ENCODE data around the gene KRT33B.
A peak's percentile ranks its signal among the peaks of the same experiment; 100 is the strongest.
"Not testable (repeated sequence)": the region's sequence is repeated elsewhere in the genome, so short reads cannot be mapped to it uniquely, and the experiment has no call there.

Gene KRT33B

DNA sequence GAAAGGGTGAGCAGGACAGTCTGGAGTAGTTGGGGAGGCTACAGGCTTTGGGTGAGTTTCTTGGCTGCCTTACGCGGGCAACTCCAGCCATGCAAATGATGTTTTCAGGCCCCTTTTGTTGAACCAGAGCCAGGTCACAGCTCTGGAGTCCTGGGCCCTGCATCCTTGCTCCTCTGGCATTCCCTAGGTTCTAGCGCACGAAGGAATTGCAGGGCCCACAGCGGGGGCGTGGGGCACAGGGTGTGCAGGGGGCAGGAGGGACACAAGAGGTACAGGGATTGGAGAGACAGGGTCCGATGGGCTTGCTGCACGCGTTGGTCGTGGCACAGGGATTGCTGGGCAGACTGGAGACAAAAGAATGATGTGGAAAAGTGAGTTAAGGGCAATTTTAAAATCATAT lies 24.2 kb upstream of the KRT33B start:
- DNase-seq (ENCODE audit: low read depth in 2 of 2) = no peak

DNA sequence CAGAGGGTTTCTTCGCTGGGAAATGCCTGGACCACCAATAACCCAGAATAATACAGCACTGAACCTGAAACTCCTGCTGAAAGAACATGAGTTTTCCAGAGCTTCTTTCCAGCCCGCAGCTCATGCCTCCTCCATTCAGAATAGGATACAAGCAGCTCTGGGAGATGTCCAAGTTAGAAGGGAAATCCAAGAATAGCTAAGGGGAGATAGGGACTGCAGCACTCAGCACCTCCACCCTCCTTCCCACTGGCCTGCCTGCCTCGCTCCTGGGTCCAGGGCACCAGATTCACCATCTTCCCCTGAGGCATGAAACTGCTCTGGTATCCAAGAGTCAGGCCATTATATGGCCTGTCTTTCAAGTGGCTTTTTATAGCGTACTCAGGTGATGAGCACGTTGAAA lies 23.7 kb upstream of the KRT33B start:
- no peak for DNase-seq (ENCODE audit: low read depth in 2 of 2)

DNA sequence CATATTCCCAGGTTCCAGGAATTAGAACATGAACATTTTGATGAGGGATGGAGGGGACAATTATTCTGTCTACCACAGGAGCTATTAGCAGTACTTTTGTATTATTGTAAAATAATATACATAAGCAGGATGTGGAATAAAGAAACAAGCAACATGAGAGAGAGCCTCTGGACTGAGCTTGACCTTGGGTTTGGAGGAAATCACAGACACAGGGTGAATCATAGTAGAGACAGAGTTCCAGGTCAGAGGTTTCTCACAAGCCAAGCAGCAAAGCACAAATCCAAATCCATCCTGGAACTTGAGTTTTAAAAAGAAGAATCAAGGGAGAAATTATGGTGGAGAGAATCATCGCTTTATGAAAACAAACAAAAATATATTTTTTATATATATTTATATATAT lies 22.7 kb upstream of the KRT33B start:
- DNase-seq (ENCODE audit: low read depth in 2 of 2) = no peak

DNA sequence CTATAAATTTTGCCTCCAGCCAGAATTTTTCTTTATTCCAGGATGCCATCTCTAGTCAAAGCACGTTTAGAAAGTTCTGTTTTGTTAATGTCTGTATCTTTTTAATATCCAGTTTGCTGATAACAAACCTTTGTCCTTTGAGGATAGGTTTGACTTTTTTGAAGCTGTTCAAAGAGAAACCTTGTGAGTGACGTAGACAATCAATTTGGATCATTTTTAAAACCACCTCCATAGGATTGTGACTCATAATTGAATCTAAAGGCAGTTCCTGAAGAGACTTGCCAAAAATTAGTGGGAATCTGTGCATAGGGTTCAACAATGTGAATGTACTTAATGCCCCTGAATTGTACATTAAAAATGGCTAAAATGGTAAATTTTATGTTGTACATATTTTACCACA lies 21.9 kb upstream of the KRT33B start:
- DNase-seq (ENCODE audit: low read depth in 2 of 2) = no peak

DNA sequence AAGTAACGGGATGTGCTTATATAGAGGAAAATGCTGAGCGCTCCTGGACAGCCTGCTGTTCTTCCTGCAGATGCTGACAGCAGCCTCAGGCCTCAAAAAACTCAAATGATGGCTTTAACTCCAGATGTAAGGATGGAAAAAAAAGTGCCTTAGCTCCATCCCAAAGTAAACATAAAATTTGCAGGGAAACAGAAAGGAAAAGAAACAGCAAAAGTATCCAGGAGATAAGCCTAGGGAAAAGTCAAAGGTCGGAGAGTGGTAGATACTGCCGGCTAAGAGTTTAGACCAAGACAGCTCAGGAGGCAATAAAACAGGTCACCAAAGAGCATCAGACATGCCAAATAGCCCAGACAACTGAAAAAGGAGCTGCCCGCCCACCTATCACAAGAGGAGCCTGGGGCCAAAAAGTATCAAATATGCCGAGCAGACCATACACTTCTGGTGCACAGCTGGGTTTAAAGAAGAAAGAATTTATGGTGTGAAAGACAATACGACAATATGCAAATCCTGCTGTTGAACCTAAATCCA lies 20.9 kb upstream of the KRT33B start:
- DNase-seq (ENCODE audit: low read depth in 2 of 2) = no peak

DNA sequence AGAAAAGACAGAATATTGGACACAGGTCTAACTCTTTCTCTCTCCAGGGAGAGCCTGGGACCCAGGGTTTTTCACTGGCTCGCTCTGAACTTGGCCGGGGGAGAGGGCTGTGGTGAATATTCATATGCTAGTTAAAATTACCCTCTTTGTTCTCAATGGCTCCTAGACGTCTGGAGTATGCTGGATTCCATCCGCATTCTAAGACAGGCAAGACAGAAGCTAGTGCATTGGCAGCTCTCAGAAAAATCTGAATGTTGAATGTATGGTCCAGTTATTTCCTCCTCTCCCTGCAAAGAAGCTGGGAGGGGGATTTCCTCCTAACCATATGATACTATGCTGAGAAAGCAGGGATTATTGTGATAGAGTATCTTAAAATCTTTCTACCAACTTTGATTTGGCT lies 18.1 kb upstream of the KRT33B start:
- no peak for DNase-seq (ENCODE audit: low read depth in 2 of 2)

DNA sequence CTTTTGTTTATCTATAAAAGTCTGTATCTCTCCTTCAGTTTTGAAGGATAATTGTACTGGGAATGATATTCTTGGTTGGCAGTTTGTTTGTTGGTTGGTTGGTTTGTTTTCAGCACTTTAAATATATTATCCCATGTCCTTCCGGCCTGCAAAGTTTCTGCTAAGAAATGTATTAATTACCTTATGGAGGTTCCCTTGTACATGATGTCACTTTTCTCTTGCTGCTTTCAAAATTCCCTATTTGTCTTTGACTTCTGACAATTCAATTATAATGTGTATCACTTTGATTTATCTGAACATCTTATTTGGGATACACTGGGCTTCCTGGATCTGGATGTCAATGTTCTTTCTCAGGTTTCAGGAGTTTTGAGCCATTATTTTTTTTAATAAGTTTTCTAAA lies 16.6 kb upstream of the KRT33B start:
- DNase-seq (ENCODE audit: low read depth in 2 of 2) = no peak

DNA sequence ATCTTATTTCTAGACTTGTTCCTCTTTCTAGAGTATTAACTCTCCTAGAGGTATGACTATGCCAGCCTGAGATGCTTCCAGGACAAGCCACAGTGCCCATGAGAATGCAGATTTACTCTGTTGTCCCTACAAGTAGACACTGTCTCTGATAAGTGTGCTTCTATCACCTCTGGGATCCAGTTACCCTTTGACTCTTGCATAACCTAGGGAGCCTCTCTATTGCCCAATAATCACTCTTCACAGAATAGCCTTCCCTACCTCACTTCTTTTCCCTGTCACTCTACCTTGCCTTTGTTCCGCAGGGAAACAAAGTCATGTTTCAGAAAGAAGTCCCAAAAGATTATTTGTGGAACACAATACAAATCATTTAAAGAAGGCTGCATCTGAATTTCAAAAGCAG lies 14.1 kb upstream of the KRT33B start:
- no peak for DNase-seq (ENCODE audit: low read depth in 2 of 2)

DNA sequence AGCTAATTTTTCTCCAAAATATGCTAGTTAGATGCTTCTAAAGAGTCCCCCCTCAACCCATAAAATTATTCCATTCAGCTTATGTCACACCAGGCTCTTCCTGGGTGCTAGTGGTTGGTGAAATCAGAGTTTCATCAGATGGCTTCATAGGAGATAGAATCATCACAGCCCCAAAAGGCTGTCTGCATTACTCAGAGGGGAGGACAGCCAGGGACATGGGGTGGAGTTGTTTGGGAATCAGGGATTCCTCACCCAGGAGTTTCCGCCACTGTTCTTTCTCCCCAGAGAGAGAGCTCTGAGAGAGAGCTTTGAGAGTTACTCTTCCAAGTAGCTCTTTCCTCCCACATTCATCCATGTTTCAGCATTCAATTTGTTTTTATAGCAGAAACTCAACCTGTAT lies 12.8 kb upstream of the KRT33B start:
- DNase-seq (ENCODE audit: low read depth in 2 of 2) = no peak

DNA sequence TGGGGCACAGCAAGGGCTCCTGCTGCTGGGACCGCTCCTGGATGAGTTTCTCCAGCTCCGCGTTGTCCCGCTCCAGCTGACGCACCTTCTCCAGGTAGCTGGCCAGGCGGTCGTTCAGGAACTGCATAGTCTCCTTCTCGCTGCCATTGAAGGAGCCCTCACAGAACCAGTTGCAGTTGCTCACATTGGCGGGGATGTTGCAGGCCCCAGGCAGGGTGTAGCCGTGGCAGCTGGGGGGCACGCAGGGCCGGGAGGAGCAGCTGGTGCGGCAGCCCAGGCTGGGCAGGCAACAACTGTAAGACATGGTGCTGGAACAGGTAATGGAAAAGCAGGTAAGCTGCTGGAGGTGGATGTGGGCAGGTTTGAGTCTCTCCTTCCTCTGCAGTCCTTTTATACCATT lies 12.3 kb upstream of the KRT33B start, which contains the start of gene KRT34:
TSS of gene KRT34 (minus strand) at position 364 of the 400 bp plus-strand sequence. CDS start at position 304, 60 bp downstream.
- not testable (repeated sequence) for DNase-seq (ENCODE audit: low read depth in 2 of 2)

DNA sequence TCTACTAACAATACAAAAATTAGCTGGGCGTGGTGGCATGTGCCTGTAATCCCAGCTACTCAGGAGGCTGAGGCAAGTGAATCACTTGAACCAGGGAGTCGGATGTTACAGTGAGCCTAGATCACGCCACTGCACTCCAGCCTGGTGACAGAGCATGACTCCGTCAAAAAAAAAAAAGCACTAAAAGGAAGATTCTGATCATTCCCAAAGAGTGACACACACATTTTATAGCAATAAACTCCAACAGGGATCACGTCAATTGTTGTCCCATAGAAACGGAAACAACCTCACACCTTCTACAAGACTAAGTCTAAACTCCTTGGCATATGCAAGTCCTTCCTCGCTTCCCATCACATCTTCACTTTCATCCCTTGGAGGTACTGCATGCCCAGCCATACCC lies 10.5 kb upstream of the KRT33B start:
- not testable (repeated sequence) for DNase-seq (ENCODE audit: low read depth in 2 of 2)

DNA sequence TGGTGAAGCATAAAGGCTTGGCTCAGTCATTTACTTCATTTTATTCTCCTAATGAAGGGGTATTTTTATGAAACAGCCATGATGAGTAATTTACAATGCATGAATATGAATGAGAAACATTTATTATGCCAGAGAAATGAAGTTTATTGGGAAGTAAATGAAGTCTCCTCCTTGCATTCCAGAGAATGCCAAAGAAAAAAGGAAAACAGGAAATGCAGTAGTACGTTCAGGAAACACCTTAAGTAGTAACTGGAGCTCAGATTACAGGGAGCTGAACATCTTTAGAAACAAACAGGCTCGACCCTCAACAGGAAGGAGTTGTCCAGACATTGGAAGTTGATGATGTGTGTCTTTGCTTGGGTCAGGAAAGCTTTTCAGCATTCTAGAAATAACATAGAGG lies 7.9 kb upstream of the KRT33B start:
- no peak for DNase-seq (ENCODE audit: low read depth in 2 of 2)

DNA sequence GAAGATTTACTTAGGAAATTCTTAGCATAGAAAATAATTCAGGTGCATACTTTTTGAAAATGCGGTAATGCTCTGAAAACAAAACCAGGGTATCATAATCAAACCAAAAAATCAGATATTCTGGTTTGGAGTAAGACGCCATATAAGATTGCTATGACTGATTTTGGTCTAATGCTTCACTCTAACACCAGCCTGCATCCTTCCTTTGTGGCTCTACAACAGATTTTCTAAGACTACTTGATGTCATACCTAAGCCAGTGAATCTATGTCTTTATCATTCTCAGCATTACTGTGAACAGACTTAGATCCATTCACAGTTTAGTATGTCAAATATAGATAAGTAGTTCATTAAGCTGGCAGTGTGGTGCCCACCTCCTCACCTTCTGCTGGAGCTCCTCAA lies 590 bp downstream of the KRT33B start:
- no peak for DNase-seq (ENCODE audit: low read depth in 2 of 2)

DNA sequence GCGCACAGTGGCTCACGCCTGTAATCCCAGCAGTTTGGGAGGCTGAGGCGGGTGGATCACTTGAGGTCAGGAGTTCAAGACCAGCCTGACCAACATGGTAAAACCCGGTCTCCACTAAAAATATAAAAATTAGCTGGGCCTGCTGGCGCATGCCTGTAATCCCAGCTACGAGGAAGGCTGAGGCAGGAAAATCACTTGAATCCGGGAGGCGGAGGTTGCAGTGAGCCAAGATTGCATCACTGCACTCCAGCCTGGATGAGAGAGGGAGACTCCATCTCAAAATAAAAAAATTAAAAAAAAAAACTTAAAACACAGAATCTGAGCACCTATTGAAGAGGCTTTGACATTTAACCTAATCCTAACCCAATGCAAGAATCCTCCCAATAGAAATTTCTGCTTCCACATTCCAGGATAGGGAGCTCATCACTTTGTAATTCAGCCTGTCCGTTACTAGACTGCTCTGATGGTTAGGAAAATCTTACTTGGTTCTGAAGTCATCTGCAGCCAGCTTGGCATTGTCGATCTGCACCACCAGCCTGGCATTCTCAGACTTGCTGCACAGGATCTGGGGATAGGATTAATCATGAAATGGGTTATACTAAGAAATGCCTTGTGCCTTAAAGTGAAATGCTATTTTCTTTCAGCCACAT lies 2.1 kb downstream of the KRT33B start:
- DNase-seq (ENCODE audit: low read depth in 2 of 2) = peak in 1 of 2 experiments; percentile 24

DNA sequence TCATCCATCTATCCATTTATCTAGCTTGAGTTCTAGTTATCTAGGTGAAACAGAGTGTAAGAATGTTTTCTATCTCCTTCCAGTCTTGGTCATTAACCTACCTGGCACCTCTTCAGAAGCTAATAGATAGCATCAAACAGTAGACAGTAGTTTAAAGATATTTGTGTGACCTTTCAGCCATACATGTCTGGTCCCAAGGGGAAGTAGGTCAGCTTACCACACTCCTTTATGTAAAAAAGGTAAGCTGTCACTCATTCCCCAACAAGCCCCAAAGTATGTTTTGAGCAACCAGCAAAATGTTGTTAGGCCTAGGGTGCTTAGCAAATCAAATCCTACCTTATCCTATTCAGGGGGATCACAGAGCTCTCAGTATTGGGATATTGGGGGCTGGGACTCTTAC lies 3.5 kb downstream of the KRT33B start:
- no peak for DNase-seq (ENCODE audit: low read depth in 2 of 2)

DNA sequence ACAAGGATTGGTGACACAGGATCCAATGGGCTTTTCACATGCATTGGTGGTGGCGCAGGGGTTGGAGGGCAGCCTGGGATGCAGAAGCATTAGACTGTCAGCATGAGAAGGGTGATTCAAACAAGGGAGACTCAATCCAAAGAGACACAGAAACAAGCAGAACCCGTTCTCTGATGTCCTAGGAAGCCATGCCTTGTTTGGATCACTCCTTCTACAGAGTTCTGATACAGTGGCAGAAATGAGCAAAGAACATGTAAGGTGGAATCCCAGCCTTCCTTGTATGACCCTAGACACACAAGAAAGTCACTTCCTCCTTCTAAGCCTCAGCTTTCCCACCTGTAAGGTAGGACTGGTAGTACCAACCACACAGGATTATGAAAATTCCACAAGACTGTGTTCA lies 5.7 kb downstream of the KRT33B start:
- DNase-seq (ENCODE audit: low read depth in 2 of 2) = no peak

DNA sequence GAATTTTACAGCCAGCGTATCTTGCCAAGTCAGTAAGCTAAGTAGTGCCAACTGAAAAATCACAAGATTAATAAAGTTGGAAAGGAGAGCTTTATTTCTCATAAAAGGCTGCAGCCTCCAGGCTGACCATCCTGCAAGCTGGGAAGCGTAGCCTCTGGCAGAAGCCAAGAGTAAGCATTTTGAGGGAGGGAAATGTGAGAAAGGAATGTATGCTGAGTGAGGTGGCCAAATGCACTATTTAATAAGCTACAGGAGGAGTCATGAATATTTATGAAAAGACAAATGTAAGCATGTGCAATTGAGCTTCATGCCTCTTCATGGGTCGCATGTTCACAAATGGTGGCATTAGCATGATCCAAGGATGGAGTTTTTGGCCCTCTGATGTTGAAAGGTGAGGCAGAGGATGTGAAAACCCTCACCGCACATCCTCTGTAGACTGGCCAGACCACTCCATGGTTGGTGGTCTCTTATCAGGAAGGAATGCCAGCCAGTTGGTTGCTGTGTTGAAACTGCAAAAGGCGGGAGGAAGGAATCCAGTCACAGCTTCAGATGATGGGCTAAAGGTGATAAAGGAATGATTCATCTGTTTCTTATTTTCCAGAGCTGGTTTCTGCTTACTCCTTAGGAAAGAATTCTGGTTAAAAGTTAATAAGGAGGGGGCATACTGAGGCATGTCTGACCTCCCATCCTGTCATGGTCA lies 9.2 kb downstream of the KRT33B start:
- DNase-seq (ENCODE audit: low read depth in 2 of 2) = peak in 1 of 2 experiments; percentile 24

DNA sequence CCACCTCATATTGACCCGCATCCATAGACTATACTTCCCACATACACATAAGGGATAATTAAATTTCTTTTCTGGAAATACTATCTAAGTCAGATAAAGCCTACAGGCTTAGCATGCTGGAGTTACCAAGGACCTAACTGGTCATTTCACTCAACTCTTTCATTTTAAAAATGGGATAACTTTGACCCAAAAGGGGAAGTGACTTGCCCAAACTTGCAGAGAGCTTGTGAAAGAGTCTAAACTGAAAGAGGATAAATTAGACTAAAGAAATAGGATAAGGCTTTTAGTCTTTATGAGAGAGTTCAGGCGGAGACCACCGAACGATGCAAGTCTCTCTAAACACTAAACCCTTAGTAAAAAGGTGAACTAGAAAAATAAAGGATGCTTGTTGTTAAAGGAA lies 15.1 kb downstream of the KRT33B start:
- no peak for DNase-seq (ENCODE audit: low read depth in 2 of 2)

DNA sequence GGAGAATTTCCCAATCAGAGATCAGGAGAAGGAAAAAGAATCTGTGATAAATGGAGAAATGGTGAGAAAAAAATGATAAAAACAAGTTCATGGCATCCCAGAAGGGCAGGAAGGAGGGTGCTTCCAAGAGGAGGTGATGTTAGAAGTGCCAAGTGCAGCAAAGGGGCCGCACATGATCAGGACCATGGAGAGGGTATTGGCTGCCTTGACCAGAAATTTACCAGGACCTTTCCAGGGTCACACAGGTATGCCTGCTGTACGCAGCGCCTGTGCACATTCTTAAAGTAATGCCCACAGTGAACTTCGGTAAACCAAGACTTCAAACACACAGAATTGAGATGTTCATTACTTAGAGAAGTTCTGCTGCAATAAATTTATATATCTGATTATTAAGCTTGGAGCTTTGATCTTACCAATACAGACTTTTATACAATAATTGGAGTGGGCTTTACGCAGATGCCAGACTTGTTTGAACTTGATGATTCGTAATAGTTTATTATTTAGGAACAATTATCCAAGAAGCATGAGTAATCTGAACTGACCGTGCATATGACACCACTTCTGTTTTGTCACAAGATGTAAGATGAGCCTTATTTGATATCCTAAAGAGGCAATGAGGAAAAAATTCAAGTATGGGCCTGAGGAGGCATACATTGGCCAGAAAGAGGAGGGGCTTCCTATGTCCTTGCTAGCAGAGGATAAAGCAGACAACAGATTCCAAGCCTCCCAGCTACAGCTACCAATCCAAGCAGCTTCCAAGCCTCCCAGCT lies 16.8 kb downstream of the KRT33B start:
- DNase-seq (ENCODE audit: low read depth in 2 of 2) = no peak

DNA sequence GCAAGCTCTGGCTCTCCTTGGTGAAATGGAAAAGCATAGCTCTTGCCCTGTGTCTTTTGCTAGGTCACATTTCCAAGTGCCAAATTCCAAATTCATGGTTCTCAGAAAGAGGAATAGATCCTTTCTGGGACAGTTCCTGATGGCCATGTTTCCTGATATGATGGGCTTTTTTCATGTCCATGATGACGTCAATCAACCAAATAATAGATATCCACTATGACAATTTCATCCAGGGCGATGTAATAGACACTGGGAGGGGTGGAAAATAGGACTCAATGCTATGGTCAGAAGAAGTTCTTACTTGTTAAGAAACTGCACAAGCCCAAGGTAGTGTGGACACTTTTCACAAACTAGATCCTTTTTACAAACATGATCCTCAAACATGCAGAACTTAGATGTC lies 18.4 kb downstream of the KRT33B start:
- no peak for DNase-seq (ENCODE audit: low read depth in 2 of 2)

DNA sequence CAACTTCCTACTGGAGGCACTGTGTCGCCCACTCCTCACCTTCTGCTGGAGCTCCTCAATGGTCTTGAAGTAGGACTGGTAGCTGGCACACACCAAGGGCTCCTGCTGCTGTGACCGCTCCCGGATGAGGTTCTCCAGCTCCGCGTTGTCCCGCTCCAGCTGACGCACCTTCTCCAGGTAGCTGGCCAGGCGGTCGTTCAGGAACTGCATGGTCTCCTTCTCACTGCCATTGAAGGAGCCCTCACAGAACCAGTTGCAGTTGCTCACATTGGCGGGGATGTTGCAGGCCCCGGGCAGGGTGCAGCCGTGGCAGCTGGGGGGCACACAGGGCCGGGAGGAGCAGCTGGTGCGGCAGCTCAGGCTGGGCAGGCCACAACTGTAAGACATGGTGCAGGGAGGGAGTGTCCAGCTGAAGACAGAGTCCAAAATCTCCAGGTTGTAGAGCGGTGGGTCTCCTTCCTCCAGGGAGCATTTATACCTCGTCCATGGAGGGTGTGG lies 19.2 kb downstream of the KRT33B start, which contains the start of gene KRT33A:
TSS of gene KRT33A (minus strand) at position 448 of the 498 bp plus-strand sequence. CDS start at position 387, 61 bp downstream.
- DNase-seq (ENCODE audit: low read depth in 2 of 2) = not testable (repeated sequence)
